Urinary bladder (tissue), 4 donors: ENCODE data around the gene NOSTRIN. TPM values are rescaled to one million over a fixed set of nuclear protein-coding genes. Genes with fewer than 3 reads are reported as not detected.

Experiments
- DNase-seq: peaks from one replicate; pipeline ENCODE4 v3.0.0-alpha.2; 2015; ENCODE audit errors: extremely low spot score
- H3K27ac ChIP-seq: one replicate; pipeline ENCODE4 v1.5.1; 2013; ENCODE audit warnings: low read depth, mild to moderate bottlenecking, moderate library complexity
- H3K36me3 ChIP-seq: one replicate; pipeline ENCODE4 v1.6.1; 2013; ENCODE audit warnings: mild to moderate bottlenecking, moderate library complexity; ENCODE audit not compliant: insufficient read depth
- H3K4me1 ChIP-seq: one replicate; pipeline ENCODE4 v1.6.1; 2013; ENCODE audit warnings: mild to moderate bottlenecking, moderate library complexity; ENCODE audit not compliant: insufficient read depth
- H3K4me3 ChIP-seq: one replicate; pipeline ENCODE4 v1.5.1; 2013; ENCODE audit warnings: low read depth, low read length
- WGBS: extraction: QIAGEN DNeasy Blood & Tissue Kit; methylation state at CpG from one replicate; pipeline ENCODE4 v1.1.7; 2013; 5-methylcytosine and 5-hydroxymethylcytosine counted together
- polyA plus RNA-seq: library from polyadenylated mRNA; stranded (reverse); fragments of 200-250 nt; gene quantifications from one replicate; pipeline ENCODE4 v1.2.3, GENCODE V29; 2013
- total RNA-seq: library from RNA; depleted of rRNA; stranded (reverse); fragments of >200 nt; gene quantifications from one replicate; pipeline ENCODE4 v1.2.3, GENCODE V29; 2014
- donor health status: healthy with polysubstance abuse.
- donor health status: healthy.

Gene NOSTRIN
- total and polyA plus RNA-seq, 2 donors, result 10.6 to 30.9 TPM

DNA sequence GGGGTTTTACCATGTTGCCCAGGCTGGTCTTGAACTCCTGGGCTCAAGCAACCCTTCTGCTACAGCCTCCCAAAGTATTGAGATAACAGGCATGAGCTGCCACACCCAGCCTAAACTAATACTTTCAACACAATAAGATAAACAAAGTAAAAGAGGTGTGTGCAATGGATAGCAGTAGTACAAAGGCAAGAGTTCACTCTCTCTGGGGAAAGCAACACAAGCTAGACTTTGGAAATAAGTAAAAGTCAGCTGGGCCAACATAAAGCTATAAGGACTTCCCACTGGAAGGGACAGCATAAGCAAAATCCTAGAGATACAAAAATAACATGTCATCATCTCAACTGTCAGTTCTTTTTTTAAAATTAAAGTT lies 5.2 kb upstream of the NOSTRIN start:
- Histone ChIP-seq H3K27ac (no peak overlapping the region), H3K36me3 (no peaks in the 10 kb centered on the region), H3K4me1 (no peaks in the 10 kb centered on the region), H3K4me3 (no peak overlapping the region)
- DNase-seq, result no peak

DNA sequence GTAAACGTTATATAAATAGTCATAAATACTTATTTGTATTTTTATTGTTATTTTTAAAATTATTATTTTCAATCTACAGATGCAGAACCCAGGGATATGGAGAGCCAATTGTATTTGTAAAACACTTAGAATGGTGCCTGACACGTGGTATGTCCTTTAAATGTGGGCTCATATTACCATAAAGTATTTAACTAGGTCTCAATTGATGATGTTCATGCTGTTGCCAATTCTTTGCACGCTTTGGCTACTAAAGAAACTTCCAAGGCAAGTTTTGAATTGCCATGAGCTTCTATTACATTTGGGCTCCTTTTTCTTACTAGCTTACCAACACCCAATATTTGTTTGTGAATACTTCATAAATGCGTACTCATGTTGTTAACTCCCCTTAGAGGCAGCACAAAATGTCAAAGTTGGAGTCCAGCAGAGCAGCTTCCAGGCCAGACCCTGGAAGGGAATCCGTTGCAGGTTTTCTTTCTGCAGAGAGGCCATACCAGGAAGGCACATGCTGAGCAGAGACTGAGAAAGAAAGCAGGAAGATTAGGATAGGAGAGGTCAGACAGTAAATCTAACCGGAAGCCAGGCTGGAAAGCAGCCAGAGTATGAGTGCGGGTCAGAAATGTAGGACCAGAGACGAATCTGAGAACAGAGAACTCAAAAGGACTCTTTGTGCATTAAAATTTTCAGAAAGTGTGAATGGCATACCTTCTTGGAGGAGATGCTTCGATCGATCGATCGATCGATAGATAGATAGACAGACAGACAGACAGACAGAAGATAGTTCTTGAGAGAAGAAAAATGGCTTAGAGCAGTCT lies 4.2 kb upstream of the NOSTRIN start:
- WGBS, result 72% methylated on average over 13 of the region's 13 CpGs
- DNase-seq, result no peak
- H3K4me1 ChIP-seq, result no peaks in the 10 kb centered on the region
- no peak overlapping the region for H3K27ac ChIP-seq
- H3K4me3 ChIP-seq, result no peak overlapping the region
- no peaks in the 10 kb centered on the region for H3K36me3 ChIP-seq

DNA sequence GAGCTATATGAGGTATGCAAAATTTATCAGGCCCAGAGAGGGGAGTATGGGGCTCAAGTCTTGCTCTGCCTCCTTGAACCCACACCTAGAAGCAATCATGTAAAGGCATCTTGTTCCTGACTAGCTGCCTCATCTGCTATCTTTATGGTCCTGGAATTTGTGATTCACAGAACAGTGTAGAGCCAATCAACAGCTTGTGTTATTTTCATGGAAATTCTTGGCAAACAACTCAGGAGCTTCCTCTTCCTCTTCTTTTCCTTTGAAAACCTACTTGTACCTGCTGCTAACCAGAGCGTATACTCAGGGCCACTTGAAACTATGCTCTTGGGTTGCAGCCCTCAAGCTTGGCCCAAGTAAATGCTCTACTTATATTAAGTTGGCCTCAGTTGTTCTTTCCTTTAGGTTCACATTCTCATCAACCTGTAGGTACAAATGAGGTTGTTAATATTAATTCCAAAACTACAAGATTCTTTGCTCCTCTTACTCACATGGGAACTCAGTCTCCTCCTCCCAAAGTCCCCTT lies 3.5 kb upstream of the NOSTRIN start:
- no peak for DNase-seq
- 91% methylated on average over 1 of the region's 1 CpG for WGBS
- no peaks in the 10 kb centered on the region for H3K36me3 ChIP-seq
- H3K4me3 ChIP-seq, result no peak overlapping the region
- H3K27ac ChIP-seq, result no peak overlapping the region
- no peaks in the 10 kb centered on the region for H3K4me1 ChIP-seq

DNA sequence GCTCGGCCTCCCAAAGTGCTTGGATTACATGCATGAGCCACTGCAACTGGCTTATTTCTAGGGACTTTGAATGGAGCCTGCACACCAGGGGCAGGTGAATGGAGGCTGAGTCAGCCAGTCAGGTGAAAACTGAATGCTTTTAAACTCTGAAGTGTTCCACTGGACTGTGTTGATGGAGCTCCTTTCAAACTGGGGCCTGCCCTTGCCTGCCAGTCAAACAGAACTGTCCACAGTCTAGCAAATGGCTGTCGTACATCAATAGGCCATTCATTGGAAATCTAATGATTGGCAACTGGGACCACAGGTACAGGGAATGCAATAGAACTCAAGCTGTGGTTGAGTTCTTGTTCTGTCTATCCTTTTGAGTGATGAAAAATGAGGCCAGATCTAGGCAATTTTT lies 966 bp upstream of the NOSTRIN start:
- Histone ChIP-seq H3K36me3 (no peaks in the 10 kb centered on the region), H3K4me3 (no peak overlapping the region), H3K4me1 (no peaks in the 10 kb centered on the region), H3K27ac (no peak overlapping the region)
- 50% methylated on average over 2 of the region's 2 CpGs for WGBS
- no peak for DNase-seq

DNA sequence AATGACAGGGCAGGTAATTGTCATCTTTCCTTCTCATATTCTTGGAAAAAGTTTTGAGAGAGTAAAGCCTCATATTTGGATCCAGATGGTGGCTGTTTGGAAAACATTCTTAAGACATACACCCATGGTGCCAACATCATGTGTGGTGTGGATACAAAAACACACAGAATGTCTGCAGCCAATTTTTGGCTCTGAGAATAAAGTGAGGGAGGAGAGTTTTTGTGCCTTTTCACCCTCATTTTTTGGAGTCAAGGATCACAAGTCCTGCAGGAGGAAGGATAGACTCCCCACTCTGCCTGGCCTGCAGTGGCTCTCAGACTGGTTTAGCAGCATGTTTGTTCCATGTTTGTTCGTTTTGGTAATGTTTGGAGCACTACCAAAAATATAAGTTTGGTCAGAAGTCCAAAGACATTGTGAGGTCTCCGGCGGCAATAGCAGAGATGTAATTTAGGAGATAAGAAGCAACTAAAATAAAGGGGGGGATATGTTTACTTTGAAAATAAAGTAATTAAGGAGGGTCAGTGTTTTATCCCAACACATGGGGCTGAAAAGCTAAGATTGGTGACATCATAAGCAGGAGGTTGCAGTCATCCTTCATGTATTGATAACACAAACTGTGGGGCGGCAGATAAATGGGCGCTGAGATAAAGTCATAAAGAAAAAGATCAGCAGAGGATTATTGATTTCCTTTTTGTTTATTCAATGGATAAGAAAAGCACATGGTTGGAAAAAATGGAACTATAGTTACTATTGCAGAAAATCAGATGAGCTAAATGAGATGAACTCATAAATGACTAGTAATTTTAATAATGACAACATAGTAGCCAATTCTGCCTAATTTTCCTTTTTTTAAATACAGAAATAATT lies 655 bp downstream of the NOSTRIN start:
- no peaks in the 10 kb centered on the region for H3K4me1 ChIP-seq
- H3K36me3 ChIP-seq, result no peaks in the 10 kb centered on the region
- DNase-seq, result no peak
- H3K4me3 ChIP-seq, result peak overlapping the region; percentile 29
- WGBS, result 49% methylated on average over 5 of the region's 5 CpGs
- H3K27ac ChIP-seq, result no peak overlapping the region

DNA sequence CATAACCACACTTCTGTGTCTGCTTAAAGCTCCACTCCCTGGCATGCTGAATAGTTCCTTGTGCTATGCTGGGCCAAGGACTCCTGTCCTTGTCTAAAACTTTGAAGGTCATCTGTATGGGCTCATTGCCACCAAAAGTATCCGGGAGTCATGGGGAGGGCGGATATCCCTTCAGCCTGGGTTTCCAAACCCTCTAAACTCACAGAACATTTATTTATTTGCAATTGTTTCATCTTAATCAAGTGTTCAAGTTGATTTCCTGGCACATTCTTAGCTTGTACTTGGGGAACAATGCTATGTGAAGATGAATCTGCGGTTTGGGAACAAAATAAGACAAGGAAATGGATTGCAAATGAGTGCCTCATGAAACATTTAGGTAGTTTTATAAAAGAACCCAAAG lies 1.8 kb downstream of the NOSTRIN start:
- 74% methylated on average over 3 of the region's 3 CpGs for WGBS
- no peak overlapping the region for H3K4me3 ChIP-seq
- no peak overlapping the region for H3K27ac ChIP-seq
- H3K4me1 ChIP-seq, result no peaks in the 10 kb centered on the region
- no peak for DNase-seq
- H3K36me3 ChIP-seq, result no peaks in the 10 kb centered on the region

DNA sequence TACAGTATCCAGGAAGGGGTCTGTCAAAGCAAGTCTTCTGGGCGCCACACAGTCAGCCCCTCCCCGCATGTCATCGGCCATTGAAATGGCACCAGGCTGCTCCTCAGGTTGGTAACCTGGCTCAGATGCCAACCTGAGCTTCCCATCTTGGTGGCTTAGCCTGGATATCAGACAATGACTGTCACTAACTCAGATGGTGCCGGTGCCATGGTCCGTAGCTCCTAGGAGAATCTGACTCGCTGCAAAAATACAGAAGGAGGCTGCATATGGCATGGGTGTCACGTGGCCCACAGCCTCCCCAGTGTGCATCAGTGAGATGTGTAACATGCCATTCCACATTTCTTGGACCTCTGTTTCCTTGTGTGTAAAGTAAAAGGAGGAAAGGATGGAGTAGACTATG lies 3.2 kb downstream of the NOSTRIN start:
- 95% methylated on average over 7 of the region's 7 CpGs for WGBS
- Histone ChIP-seq H3K27ac (no peak overlapping the region), H3K4me3 (no peak overlapping the region), H3K36me3 (peaks cover 2% of the 10 kb centered on the region), H3K4me1 (no peaks in the 10 kb centered on the region)
- no peak for DNase-seq

DNA sequence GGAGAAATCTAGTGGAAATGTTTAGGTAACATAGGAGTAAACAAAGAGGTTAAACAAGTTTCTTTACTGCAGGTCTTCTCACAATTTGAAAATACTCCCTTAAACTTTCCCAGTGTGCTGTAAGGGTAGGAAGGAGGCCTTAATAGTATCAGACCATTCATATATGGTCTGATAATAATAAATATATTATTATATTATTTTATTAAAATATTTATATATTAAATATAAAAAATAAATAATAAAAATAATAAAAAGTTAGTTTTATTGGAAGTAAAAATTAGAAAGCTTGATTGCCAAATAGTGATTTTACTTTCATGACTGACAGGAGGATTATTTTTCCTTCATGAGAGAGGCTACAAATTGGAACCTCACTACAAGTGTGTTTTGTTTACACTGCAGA lies 7.1 kb downstream of the NOSTRIN start:
- no peak for DNase-seq
- Histone ChIP-seq H3K27ac (no peak overlapping the region), H3K4me1 (no peaks in the 10 kb centered on the region), H3K4me3 (no peak overlapping the region), H3K36me3 (peaks cover 2% of the 10 kb centered on the region)

DNA sequence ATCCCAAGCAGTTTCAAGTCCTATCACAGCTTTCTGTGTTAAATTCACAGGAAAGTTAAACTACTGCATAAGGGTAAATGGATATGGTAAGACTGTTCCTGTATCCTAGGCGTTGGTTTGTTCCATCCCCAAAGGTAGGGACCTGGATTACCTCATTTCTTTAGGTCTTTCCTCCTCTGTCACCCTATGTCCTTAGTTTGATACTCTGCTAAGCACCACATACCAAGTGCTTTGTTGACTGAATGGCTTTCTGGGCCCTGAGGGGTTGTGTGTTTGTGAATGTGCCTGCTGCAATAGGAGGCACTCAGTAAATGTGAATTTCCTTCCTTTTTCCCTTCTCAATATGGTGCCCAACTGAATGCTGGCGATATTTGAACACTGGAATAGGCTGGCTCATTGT lies 7.8 kb downstream of the NOSTRIN start:
- DNase-seq, result no peak
- Histone ChIP-seq H3K36me3 (peaks cover 2% of the 10 kb centered on the region), H3K27ac (no peak overlapping the region), H3K4me1 (no peaks in the 10 kb centered on the region), H3K4me3 (no peak overlapping the region)
- 98% methylated on average over 2 of the region's 2 CpGs for WGBS

DNA sequence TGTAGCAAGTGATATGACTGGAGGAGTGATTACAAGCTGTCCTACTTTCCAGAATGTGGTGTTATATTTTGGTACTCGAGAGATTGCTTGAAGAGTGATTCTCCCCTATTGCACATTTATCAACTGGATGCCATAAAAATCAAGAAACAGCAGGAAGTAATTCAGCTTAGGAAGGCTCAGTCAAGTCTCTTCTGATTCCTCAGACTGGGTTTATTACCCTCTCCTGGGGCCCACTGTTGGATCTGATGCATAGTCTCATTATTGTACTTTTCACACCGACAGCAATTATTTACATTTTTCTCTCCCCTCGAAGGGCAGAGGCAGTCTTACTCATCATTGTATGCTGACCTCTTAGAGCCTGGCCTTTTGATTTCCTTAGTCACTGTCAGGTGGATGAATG lies 9.3 kb downstream of the NOSTRIN start:
- H3K36me3 ChIP-seq, result peaks cover 2% of the 10 kb centered on the region
- H3K27ac ChIP-seq, result no peak overlapping the region
- DNase-seq, result no peak
- H3K4me3 ChIP-seq, result no peak overlapping the region
- no peaks in the 10 kb centered on the region for H3K4me1 ChIP-seq
- WGBS, result 67% methylated on average over 3 of the region's 3 CpGs

DNA sequence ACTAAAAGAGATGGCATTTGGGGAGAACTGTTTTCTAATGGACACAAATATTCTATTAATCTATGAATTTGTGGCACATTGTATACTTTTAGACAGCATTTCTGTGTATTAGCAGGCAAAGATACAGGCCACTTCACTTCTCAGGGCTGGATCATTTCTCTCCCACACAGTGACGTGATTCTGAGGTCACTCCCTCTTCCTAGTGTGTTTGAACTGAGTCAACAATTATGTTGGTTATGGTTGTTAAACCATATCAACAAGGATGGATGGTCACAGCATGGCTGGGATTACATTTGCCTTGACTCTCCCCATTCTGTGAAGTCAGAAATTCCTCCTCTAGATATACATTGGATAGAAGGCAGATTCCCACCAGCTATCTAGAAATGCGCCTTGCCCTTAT lies 11.6 kb downstream of the NOSTRIN start:
- no peak overlapping the region for H3K27ac ChIP-seq
- no peak overlapping the region for H3K4me3 ChIP-seq
- 95% methylated on average over 2 of the region's 2 CpGs for WGBS
- no peak for DNase-seq
- peaks cover 2% of the 10 kb centered on the region for H3K36me3 ChIP-seq
- H3K4me1 ChIP-seq, result no peaks in the 10 kb centered on the region

DNA sequence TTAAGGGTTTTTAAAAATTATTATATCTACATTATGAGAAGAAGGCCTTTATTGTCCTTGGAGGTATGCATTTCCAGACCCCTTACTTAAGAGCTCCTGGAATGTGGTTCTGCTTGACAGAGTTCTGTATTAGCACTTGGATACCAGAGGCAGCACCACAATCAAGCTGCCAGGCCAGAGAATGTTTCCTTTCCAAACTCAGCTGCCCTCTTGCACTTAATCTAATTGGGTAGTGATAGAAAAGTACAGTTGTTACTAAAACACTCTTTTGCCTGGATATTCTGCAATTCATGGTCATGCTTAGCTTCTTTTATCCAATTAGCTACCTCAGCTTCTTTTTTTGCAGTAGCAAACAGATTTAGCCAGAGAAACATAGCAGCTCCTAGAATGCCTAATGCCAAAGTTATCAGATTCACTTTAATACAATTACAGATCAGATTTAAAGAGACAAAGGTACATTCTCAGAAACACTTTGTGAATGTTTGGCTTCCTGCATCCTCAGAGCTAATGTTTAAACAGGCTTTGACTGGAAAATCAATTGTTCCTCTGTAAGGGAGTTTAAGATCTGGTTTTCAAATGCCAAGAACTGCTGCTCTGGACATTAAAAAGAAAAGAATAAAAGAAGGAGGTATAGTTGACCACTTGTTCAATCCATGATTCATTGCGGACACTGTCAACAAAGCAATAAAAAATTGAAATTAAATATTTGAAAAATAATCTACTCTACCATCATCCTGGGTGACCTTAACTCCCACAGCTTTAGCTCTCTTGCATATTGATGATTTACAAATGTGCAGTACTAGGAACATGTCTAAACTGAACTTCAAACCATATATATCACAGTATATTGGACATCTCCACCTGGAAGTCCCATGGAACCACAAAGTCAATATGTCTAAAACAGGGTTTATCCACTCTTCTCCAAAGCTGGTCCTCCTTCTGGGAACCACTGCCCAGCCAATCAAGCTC lies 12.8 kb downstream of the NOSTRIN start:
- Histone ChIP-seq H3K27ac (no peak overlapping the region), H3K36me3 (no peaks in the 10 kb centered on the region), H3K4me1 (no peaks in the 10 kb centered on the region), H3K4me3 (no peak overlapping the region)
- no peak for DNase-seq
- WGBS, result 90% methylated on average over 1 of the region's 1 CpG

DNA sequence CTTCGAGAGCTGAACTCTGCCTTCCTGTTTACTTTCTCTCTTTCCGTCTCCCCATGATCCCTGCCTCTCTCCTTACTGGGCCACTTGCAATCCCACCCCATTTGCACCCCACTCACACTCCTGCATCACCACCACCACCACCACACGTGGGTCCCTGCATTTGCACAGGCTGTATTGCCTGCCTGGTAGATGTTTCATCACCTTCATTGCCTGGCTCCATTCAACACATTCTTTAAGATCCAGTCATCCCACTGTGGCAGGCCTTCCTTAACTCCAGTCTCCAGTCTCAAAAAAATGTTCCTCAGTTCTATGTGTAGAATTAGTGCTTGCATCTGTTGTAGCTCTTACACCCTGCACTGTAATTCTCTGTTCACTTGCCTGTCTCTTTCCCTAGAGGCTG lies 13.9 kb downstream of the NOSTRIN start:
- WGBS, result 88% methylated on average over 3 of the region's 3 CpGs
- no peak for DNase-seq
- no peaks in the 10 kb centered on the region for H3K36me3 ChIP-seq
- H3K4me3 ChIP-seq, result no peak overlapping the region
- no peaks in the 10 kb centered on the region for H3K4me1 ChIP-seq
- no peak overlapping the region for H3K27ac ChIP-seq
